NCI-H446 (cell line): Measurements from ENCODE around the gene PLIN3.
"Not testable (repeated sequence)": the region's sequence is repeated elsewhere in the genome, so short reads cannot be mapped to it uniquely, and the experiment has no call there.

Experiments
- DNase-seq, 2 experiments: peaks; one replicate each; lab custom pipeline; 2025; lab: John Stamatoyannopoulos, UW

Gene PLIN3

GRCh38 chr19:4811328-4812131 is 55.9 kb downstream of the PLIN3 start:
- peak; percentile 47 to 81 for DNase-seq

DNA sequence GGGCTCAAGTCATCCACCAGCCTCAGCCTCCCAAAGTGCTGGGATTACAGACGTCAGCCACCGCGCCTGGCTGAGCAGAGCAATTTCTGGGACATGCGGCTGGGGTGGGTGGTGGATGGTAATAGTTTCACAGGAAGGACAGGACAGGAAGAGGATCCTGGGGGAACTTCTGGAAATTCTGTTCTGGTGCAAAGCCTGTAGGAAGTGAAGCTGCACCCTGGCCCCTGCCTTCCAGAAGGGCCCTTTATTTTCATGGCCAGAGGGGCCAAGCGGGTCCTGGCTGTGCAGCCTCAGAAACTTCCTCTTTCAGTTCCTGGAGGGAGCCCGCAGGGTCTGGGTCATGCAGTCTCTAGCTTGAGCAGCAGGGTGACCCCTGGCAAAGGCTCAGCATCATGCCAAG is 60.3 kb downstream of the PLIN3 start:
- DNase-seq = no peak

DNA sequence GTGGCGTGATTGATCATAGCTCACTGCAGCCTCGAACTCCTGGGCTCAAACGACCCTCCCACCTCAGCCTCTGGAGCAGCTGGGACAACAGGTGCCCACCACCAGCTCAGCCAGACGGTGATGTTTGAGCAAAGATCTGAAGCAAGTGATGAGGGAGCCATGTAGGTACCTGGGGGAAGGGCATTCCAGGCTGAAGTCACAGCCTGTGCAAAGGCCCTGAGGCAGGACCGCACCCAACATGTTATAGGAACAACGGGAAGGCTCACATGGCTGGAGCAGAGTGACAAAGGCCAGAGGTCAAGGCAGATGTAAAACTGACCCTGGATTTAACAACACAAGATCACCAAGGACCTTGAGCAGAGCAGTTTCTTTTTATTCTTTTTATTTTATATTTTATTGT is 61.1 kb downstream of the PLIN3 start:
- DNase-seq = no peak

GRCh38 chr19:4805140-4805539 is 62.3 kb downstream of the PLIN3 start:
- DNase-seq = not testable (repeated sequence)

GRCh38 chr19:4803736-4804695 is 63.5 kb downstream of the PLIN3 start:
- peak; percentile 70 to 80 for DNase-seq

- DNase-seq = no peak
Measured at GRCh38 chr19:4802711-4803110, 64.8 kb downstream of the PLIN3 start.

DNA sequence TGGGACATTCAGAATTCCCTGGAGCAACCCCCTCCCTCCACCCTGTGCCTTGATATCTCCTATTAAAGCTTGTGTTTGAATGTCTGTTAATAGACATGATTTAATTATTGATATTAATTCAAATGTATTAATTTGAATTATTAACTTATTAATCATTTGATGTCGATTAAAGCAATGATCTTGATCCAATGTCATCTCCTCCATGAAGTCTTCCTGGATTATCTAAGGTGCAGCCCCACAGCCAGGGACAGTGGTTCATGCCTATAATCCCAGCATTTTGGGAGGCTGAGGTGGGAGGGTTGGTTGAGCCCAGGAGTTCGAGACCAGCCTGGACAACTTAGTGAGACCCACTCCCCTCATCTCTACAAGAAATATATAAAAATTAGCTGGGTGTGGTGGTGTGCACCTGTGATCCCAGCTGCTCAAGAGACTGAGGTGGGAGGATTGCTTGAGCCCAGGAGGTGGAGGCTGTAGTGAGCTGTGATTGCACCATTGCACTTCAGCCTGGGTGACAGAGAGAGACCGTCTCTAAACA is 66.3 kb downstream of the PLIN3 start:
- DNase-seq = no peak

- DNase-seq = no peak
Measured at GRCh38 chr19:4800591-4801081, 66.8 kb downstream of the PLIN3 start.

GRCh38 chr19:4795400-4795799 is 72.1 kb downstream of the PLIN3 start:
- DNase-seq = no peak

DNA sequence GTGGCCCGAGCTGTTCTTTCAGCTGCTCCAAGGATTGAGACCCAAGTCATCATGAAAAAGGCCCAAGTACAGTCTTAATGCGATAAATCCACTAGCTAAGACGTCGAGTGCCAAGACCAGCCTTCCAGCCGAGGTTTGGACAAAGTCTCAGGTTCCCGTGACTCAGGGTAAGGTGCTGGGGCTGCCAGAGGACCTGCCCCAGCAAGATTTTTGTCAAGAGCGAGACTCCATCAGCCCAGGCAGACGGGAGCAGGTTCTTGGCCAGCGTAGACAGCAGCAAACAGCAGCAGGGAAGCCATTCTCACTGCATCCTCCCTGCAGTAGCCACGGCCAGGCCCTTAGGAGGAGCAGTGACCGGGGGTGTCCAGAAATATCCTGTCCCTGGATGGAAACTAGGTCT is 72.5 kb downstream of the PLIN3 start:
- DNase-seq = no peak

DNA sequence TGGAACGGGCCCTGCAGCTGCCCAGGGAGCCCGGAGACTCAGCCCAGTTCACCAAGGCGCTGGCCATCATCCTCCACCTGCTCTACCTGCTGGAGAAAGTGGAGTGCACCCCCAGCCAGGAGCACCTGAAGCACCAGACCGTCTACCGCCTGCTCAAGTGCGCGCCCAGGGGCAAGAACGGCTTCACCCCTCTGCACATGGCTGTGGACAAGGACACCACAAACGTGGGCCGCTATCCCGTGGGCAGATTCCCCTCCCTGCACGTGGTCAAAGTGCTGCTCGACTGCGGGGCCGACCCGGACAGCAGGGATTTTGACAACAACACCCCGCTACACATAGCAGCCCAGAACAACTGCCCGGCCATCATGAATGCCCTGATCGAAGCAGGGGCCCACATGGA is 74.2 kb downstream of the PLIN3 start:
- DNase-seq = not testable (repeated sequence)

- DNase-seq = not testable (repeated sequence)
Measured at GRCh38 chr19:4792866-4793195, 74.6 kb downstream of the PLIN3 start.

DNA sequence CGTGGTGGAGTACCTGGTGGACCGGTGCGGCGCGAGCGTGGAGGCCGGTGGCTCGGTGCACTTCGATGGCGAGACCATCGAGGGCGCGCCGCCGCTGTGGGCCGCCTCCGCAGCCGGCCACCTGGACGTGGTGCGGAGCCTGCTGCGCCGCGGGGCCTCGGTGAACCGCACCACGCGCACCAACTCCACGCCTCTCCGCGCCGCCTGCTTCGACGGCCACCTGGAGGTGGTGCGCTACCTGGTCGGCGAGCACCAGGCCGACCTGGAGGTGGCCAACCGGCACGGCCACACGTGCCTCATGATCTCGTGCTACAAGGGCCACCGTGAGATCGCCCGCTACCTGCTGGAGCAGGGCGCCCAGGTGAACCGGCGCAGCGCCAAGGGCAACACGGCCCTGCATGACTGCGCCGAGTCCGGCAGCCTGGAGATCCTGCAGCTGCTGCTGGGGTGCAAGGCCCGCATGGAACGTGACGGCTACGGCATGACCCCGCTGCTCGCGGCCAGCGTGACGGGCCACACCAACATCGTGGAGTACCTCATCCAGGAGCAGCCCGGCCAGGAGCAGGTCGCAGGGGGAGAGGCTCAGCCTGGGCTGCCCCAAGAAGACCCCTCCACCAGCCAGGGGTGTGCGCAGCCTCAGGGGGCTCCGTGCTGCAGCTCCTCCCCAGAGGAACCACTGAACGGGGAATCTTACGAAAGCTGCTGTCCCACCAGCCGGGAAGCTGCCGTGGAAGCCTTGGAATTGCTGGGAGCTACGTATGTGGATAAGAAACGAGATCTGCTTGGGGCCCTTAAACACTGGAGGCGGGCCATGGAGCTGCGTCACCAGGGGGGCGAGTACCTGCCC is 75.2 kb downstream of the PLIN3 start:
- not testable (repeated sequence) for DNase-seq

- peak; percentile 100 for DNase-seq
Measured at GRCh38 chr19:4791183-4792018, 76.1 kb downstream of the PLIN3 start, which contains the start of gene FEM1A. TSS of gene FEM1A (plus strand) at chr19:4791734. CDS start at chr19:4791855, 121 bp downstream.
